Limb (tissue), 2 donors: ENCODE data around the gene COPE.

Experiments used
- DNase-seq, 2 donors: peaks; one replicate each; pipeline ENCODE4 v3.0.0-alpha.2; 2016; ENCODE audit errors: extremely low spot score in 2 of 2

Gene COPE

DNA sequence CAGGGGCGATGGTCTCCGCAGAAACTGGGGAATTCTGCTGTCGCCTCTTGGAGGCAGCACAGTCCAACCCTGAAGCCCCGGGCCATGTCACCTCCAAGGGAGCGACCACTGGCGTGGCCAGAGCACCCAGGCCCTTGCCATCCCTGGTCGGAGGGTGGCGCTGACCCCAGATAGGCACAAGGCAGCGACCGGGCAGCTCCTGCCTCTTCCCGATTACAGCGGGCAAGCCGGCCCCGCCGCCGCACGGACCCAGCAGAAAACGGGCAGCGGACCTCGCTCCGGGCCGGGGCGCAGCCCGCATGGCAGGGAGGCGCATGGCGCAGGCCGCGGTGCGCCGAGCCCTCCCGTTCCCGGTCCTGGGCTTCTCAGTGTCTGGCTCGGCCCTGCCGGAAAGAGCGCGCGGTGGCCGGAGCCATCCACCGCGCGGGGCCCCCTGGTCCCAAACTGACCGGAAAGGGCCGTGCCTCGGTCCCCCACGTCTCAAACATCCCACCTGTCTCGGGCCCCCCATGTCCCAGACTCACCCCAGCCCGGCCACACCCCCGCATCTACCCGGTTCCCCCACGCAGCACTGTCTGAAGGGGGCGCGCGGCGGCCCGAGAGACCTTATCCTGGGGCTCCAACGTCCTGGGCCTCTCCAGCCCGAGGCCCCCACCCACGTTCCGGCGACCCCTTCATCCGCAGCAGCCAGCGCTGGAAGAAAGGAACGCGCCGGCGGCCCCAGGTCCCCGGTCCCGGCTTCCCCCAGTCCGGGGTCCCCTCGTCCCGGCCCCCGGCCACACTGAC is 24.0 kb downstream of the COPE start:
- peak; percentile 5 to 72 for DNase-seq

- peak; percentile 77 to 90 for DNase-seq
Observed at GRCh38 chr19:18894254-18895037, 24.7 kb downstream of the COPE start.

DNA sequence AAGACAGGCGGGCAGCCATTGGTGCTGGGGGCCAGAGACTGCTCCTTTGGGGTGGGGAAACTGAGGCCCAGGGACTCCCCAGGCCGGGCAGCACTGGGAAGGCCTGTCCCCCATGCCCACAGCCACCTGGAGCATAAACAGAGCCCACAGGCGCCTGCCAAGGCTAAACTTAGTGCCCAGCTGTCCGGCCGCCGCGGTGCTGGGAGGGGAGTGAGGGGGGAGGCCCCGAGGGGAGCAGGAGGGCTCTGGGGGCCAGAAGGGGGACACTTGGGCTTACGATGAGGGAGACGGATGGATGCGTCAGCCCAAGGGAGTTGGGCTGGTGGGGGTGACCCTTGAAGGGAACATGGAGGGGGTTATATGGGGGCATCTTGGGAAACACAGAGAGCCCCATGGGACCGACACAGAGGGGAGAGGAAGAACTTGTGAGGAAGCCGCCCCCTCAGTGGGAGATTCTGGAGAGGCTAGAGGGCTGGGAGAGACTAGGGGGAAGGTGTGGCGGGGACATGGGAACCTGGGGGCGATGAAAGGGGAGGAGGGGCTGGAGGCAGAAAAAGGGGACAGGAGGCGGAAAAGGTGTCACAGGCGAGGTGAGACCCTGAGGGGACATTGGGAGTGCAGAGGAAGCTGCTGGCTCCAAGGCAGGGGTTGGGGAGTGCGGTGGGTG is 25.5 kb downstream of the COPE start:
- no peak for DNase-seq

DNA sequence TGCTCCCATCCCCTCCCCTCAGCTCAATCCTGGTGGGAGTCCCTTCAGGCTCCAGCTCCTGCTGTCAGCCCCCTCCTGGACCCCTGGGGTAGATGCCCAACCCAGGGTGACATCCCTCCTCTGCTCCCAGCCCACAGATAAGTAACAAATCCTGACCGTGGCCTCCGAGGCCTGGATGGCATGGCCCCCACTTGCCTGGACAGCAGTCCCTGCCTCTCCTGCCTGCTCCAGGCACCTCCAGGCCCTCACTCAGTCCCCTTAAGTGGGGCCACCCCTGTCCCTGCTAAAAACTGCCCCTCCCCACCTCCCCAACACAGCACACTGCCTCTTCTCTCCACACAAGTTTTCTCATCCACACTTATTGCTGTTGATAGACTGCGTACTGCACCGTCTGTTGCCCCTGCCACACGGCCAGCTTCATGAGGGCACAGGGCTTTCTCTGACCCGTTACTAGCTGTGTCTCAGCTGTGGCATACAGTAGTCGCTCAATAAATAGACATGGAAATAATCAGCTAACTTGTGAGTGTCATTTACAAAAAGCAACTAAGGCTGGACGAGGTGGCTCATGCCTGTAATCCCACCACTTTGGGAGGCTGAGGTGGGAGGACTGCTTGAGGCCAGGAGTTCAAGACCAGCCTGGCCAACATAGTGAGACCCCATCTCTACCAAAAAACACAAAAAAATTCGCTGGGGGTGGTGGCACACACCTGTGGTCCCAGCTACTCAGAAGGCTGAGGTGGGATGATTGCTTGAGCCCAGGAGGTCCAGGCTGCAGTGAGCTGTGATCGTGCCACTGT is 29.0 kb downstream of the COPE start:
- DNase-seq, result no peak

DNA sequence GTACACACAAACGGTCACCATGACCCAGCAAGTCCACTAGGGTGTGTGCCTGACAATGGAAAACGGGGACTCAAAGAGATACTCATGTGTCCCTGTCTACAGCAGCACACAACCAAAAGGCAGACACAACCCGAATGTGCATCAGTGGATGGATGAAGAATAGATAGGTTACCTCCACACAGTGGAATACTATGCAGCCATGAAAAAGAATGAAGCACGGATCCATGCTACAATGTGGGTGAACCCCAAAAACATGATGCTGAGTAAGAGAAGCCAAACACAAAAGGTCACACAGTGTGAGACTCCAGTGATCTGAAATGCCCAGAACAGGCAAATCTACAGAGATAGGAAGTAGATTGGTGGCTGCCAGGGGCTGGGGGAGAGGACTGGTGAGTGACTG is 32.2 kb downstream of the COPE start:
- no peak for DNase-seq

DNA sequence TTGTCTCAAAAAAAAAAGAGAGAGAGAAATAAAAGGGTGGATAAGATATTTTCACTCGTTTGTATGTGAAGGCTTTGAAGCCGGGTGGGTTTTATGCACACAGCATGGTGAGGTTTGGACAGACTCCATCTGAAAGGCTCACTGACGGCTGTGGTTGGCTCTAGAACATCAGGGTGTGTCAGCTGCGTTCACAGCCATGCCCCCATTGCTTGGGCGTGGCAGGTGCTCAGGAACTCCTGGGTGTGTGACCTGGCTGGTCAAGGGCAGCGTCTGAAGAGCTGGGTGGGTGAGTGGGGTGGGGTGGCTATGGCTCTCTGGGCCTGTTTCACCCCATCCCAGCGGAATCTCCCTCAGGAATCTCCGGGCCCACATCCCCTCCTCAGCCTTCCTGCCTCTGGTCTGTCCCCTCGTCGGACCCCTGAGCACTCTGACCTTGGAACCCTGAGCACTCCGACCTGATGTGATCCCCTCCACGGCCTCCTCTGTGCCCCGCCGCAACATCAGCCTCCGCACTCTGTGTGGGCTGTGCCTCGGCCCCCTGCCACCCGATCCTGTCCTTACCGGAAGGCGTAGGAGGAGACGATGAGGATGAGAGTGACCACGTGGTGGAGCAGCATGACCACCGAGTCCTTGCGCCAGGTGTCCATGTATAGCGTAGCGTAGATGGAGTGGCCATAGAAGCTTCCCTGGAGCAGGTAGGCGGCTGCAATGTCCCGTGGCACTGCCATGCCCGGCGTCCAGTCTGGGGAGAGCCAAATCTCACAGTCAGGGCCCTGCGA is 35.5 kb downstream of the COPE start:
- no peak for DNase-seq

GRCh38 chr19:18881491-18881890 is 37.7 kb downstream of the COPE start:
- DNase-seq, result no peak

DNA sequence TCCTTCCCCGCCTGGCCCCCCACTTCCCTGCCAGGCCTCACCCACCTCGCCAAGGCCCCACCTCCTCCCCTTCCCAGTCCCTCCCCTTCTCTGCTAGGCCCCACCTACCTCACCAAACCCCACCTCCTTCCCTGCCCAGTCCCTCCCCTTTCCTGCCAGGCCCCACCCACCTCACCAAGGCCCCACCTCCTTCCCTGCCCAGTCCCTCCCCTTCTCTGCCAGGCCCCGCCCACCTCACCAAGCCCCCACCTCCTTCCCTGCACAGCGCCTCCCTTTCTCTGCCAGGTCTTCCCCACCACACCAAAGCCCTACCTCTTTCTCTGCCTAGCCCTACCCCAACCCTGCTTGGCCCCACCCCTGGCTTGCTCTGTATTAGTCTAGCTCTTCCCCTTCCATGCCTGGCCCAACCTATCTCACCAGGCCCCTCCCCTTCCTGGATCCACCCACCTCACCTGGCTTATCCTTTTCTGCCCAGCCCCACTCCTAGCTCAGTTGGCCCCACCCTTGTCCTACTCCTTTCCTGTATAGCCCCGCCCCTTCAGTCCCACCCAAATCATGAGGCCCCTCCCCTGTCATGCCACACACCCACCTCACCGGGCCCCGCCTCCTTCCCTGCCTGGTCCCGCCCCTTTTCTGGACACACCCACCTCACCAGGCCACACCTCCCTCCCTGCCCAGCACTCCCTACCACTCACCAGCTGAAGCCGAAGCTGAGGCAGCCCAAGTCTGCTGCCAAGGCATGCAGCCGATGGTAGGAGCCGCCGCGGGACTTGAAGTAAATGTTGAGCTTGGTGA is 39.4 kb downstream of the COPE start:
- no peak for DNase-seq

DNA sequence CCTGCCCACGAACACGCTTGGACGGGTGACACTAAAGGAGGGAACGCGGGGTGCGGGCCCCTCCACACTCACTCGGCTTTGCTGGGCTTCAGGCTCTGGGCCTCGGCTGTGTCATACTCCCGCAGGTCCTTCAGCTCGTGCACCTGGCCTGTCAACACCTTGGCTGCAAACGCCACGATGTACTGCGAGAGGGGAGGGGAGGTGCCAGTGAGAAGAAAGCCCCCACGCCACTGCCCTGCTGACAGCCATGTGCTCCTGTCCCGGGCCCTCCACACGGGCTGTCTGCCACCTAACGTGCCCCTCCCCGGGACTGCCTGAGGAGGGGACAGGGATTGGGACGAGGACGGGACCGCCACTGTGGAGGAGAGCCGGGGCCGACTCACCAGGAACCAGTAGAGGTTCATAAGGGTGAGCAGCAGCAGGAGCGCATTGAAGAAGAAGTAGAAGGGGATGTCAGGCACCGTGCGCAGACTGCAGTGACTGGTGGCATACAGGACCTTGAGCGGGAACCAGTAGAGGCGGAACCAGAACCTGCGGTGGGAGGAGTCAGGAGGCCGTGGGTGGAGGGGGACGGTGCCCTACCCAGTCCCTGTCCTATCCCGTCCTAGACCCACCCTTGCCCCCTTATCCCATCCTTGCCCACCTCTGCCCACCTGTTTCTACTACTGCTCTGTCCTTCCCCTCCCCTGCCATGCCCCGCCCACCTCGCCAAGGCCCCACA is 40.2 kb downstream of the COPE start:
- DNase-seq, result no peak

GRCh38 chr19:18878058-18878797 is 41.0 kb downstream of the COPE start:
- DNase-seq, result no peak

- no peak for DNase-seq
Observed at GRCh38 chr19:18876865-18877264, 42.3 kb downstream of the COPE start.

GRCh38 chr19:18875726-18876125 is 43.5 kb downstream of the COPE start:
- no peak for DNase-seq

- DNase-seq, result no peak
Observed at GRCh38 chr19:18871543-18871942, 47.6 kb downstream of the COPE start.

- DNase-seq, result no peak
Observed at GRCh38 chr19:18870531-18871172, 48.5 kb downstream of the COPE start.

DNA sequence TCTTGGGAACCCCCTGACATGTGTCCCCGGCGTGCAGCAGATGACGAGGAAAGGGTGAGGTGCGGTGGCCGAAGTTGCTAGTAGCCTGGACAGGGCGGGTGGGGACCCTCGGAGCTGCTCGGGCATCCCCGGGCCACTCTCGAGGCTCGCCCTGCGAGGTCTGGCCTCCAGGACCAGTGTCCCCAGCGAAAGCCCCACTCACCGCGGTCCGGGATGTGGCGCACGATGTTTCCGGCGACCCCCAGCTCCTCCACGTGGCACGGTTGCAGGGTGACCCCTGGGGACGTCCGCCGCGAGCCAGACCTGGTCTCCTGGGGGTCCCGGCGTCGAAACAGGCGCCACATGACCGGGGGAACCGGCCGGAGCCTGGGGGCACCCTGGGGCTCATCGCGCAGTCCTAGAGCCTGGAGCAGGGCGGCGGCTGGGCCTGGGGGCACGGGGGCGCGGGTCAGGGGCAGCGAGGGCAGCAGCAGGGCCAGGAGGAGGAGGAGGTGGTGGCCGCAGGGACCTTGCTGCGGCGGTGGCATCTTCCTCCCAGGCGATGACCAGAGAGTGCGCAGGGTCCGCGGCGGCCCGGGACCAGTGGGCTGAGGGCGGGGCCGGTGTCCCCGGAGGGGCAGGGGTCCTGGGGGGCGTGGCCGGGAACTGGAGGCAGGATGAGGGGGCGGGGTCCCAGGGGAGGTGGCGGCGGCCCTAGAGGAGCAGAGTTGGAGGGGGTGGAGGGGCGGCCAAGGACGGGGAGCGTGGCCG is 49.2 kb downstream of the COPE start:
- no peak for DNase-seq

- no peak for DNase-seq
Observed at GRCh38 chr19:18869023-18869618, 50.1 kb downstream of the COPE start.
